ENCODE results near the gene CALCB. TPM values are rescaled to one million over a fixed set of nuclear protein-coding genes. Genes with fewer than 3 reads are reported as not detected.
"Not testable (repeated sequence)": the region's sequence is repeated elsewhere in the genome, so short reads cannot be mapped to it uniquely, and the experiment has no call there.

Gene CALCB, protein sequence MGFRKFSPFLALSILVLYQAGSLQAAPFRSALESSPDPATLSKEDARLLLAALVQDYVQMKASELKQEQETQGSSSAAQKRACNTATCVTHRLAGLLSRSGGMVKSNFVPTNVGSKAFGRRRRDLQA
- not detected in 2 replicates for total RNA-seq
- long read RNA-seq = 0 reads

DNA sequence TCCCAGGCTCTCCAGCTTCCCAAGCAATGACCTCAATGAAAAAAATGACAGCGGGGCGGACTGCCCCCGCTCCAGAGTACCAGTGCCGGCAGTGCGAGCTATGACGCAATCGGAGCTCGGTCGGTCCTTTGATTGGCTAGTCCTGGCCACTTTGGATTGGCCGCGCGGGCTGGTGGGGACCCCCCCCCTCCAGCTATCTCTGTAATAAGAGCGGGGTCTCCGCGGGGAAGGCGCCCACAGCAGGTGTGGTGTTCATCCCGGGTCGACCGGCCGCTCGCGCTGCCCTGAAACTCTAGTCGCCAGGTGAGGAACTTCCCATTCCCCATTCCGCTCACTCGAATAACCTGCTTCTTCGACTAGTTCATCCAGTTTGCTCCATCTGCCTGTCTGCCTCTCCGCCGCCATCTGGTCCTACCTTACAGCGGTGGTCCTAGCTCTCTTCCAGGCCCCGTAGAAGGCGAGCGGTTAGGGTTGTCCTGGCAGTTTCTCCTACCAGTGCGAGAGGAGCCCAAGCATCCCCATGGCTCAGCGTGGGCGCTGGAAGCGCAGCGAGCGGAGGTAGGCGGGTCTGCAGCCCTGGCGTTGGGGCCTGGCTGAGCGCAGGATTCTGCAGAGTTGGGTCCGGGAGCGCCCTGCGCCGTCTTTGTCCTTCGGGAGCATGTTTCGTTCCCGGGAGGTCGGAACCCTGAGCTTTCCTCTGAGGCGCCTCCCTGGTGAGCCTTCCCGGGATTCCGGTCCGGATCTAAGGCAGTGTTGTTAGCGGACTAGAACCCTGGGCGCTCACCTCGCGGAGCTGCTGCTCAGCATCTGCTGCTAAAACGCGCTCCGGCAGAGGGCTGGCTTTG is at the start of gene CALCB:
TSS of gene CALCB (plus strand) at position 233 of the 845 bp plus-strand sequence. CDS start 1,126 bp downstream, outside the sequence.
- peaks cover 11% of the 10 kb centered on the region for H3K9me3 Mint-ChIP-seq (ENCODE audit: low read depth)
- H3K4me1 Mint-ChIP-seq (ENCODE audit: low read depth) = no peaks in the 10 kb centered on the region
- H3K4me3 Mint-ChIP-seq (ENCODE audit: low read depth) = no peak within 1 kb of the TSS
- peaks cover 29% of the 10 kb centered on the region for H3K27me3 Mint-ChIP-seq
- H3K36me3 Mint-ChIP-seq (ENCODE audit: insufficient read depth) = no peaks in the 10 kb centered on the region
- TF ChIP-seq, protein P1, sequence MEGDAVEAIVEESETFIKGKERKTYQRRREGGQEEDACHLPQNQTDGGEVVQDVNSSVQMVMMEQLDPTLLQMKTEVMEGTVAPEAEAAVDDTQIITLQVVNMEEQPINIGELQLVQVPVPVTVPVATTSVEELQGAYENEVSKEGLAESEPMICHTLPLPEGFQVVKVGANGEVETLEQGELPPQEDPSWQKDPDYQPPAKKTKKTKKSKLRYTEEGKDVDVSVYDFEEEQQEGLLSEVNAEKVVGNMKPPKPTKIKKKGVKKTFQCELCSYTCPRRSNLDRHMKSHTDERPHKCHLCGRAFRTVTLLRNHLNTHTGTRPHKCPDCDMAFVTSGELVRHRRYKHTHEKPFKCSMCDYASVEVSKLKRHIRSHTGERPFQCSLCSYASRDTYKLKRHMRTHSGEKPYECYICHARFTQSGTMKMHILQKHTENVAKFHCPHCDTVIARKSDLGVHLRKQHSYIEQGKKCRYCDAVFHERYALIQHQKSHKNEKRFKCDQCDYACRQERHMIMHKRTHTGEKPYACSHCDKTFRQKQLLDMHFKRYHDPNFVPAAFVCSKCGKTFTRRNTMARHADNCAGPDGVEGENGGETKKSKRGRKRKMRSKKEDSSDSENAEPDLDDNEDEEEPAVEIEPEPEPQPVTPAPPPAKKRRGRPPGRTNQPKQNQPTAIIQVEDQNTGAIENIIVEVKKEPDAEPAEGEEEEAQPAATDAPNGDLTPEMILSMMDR (IDR thresholded peaks at IDR 0.05; ENCODE audit: unreplicated experiment) = no peak
- no peak within 1 kb of the TSS for H3K27ac Mint-ChIP-seq
- no peak for DNase-seq (ENCODE audit: low spot score, unreplicated experiment)

DNA sequence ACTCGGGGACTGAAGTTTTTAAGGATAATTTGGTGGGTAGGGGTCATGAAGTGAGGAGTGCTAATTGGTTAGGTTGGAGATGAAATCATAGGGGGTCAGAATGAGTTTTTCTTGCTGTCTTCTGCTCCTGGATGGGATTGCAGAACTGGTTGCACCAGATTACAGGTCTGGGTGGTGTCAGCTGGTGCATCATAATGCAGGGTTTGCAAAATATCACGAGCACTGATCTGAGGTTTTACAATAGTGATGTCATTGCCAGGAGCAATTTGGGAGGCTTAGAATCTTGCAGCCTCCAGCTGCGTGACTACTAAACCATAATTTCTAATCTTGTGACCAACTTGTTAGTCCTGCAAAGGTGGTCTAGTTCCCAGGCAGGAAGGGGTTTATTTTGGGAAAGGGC is 46.4 kb upstream of the CALCB start:
- TF ChIP-seq, protein P1 (IDR thresholded peaks at IDR 0.05; ENCODE audit: unreplicated experiment) = no peak
- Mint-ChIP-seq H3K4me3 (ENCODE audit: low read depth) (no peak overlapping the region), H3K4me1 (ENCODE audit: low read depth) (no peaks in the 10 kb centered on the region), H3K9me3 (ENCODE audit: low read depth) (peaks cover 8% of the 10 kb centered on the region), H3K36me3 (ENCODE audit: insufficient read depth) (no peaks in the 10 kb centered on the region), H3K27ac (no peak overlapping the region), H3K27me3 (peaks cover 10% of the 10 kb centered on the region)
- no peak for DNase-seq (ENCODE audit: low spot score, unreplicated experiment)

DNA sequence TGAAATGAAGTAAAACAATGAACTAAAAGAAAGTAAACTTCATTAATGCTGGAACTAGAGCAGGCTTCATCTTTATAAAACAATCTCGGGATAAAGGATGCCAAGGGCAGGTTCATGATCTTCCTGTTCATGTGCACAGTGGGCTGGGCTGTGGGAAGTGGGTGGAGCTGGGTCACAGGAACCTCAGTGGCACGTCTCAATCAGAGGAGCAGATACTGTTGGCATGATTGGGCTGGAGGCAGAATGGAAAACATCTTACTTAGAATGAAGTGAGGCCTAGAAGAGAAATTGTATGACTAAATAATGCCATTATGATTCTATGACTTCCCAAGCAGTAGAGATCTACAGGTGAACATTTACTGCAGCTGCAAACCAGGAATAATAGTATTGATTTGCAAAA is 45.4 kb upstream of the CALCB start:
- DNase-seq (ENCODE audit: low spot score, unreplicated experiment) = no peak
- no peak overlapping the region for H3K27ac Mint-ChIP-seq
- H3K4me1 Mint-ChIP-seq (ENCODE audit: low read depth) = no peaks in the 10 kb centered on the region
- H3K4me3 Mint-ChIP-seq (ENCODE audit: low read depth) = no peak overlapping the region
- TF ChIP-seq, protein P1 (IDR thresholded peaks at IDR 0.05; ENCODE audit: unreplicated experiment) = no peak
- peaks cover 8% of the 10 kb centered on the region for H3K9me3 Mint-ChIP-seq (ENCODE audit: low read depth)
- peaks cover 10% of the 10 kb centered on the region for H3K27me3 Mint-ChIP-seq
- no peaks in the 10 kb centered on the region for H3K36me3 Mint-ChIP-seq (ENCODE audit: insufficient read depth)

DNA sequence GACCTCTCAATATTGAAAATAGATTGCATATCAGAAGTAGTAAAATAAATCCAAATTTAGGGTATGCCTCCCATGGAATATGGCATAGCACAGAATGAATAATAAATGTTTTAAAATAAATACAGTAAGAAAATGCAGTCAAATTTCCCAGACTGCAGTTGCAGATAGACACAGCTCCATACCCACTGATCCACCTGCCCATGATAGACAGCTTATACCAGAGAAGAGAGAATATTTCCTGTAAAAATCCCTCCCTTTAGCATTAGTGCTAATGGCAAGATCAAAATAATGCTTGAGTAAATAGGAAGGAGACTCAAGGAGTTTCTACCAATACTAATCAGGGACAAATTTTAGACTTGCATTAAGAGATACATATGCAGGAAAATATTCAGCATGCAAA is 45.0 kb upstream of the CALCB start:
- Mint-ChIP-seq H3K36me3 (ENCODE audit: insufficient read depth) (no peaks in the 10 kb centered on the region), H3K27me3 (peaks cover 13% of the 10 kb centered on the region), H3K27ac (no peak overlapping the region), H3K4me3 (ENCODE audit: low read depth) (no peak overlapping the region), H3K4me1 (ENCODE audit: low read depth) (no peaks in the 10 kb centered on the region), H3K9me3 (ENCODE audit: low read depth) (peaks cover 8% of the 10 kb centered on the region)
- no peak for DNase-seq (ENCODE audit: low spot score, unreplicated experiment)
- TF ChIP-seq, protein P1 (IDR thresholded peaks at IDR 0.05; ENCODE audit: unreplicated experiment) = no peak

DNA sequence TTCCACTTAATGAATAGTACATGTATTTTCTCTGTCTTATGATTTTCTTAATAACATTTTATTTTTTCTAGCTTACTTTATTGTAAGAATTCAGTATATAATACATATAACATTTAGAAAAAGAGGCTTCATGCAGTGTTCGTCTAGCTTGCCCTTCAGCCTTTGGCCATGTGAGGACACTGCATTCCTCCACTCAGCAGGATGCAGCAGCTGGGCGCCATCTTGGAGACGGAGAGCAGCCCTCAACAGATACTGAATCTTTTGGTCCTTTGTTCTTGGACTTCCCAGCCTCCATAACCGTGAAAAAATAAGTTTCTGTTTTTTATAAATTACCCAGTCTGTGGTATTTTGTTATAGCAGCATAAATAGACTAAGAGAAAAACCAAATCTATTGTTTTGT is 41.4 kb upstream of the CALCB start:
- not testable (repeated sequence) for H3K36me3 Mint-ChIP-seq (ENCODE audit: insufficient read depth); H3K4me3 Mint-ChIP-seq (ENCODE audit: low read depth); DNase-seq (ENCODE audit: low spot score, unreplicated experiment); H3K4me1 Mint-ChIP-seq (ENCODE audit: low read depth); H3K9me3 Mint-ChIP-seq (ENCODE audit: low read depth)
- peaks cover 18% of the 10 kb centered on the region for H3K27me3 Mint-ChIP-seq
- peak overlapping the region; percentile 22 for H3K27ac Mint-ChIP-seq
